ENCODE results near the gene PLS3.

PLS3 gene, protein sequence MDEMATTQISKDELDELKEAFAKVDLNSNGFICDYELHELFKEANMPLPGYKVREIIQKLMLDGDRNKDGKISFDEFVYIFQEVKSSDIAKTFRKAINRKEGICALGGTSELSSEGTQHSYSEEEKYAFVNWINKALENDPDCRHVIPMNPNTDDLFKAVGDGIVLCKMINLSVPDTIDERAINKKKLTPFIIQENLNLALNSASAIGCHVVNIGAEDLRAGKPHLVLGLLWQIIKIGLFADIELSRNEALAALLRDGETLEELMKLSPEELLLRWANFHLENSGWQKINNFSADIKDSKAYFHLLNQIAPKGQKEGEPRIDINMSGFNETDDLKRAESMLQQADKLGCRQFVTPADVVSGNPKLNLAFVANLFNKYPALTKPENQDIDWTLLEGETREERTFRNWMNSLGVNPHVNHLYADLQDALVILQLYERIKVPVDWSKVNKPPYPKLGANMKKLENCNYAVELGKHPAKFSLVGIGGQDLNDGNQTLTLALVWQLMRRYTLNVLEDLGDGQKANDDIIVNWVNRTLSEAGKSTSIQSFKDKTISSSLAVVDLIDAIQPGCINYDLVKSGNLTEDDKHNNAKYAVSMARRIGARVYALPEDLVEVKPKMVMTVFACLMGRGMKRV

DNA sequence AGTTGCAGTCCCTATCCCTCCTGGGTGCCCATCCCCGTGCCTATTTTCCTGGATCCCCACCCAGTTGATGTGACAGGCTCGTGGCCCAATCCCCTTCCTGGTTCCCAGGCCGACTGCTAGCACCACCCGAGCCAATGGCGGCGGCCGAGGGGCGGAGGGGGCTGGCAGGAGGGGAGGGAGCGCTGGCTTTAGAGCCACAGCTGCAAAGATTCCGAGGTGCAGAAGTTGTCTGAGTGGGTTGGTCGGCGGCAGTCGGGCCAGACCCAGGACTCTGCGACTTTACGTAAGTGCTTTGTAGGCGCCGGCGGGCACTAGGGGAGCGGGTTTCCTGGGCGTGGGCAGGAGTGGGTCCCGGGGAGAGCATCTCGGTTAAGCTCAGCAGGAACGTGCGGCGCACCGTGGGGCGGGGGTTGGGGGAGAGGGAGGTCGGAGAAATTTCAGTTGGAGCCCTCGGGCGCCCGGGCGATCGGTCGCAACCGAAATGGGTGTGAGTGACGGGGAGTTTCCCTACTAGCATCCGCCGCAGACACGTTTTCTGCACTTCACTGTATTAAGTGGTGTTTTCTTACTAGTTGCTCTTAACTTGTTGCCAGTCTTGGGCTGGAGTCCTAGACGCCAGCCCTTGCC is at the start of gene PLS3:
Gene PLS3 (plus strand): TSS at position 197 of the 627 bp plus-strand sequence. CDS start 49,077 bp downstream, outside the sequence.
- DNase-seq: peak; percentile 67

DNA sequence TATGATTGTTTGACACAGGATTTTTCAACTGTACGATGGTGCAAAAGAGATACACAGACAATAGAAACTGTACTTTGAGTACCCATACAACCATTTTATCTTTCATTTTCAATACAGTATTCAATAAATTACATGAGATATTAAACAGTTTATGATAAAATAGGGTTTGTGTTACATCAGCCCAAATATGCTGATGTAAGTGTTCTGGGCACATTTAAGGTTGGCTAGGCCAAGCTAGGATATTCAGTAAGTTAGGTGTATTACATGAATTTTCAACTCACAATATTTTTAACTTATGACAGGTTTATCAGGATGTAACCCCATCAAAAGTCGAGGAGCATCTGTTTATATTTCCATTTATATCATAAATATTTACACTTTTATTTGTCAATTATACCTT is 42.9 kb upstream of the PLS3 start:
- DNase-seq: no peak

DNA sequence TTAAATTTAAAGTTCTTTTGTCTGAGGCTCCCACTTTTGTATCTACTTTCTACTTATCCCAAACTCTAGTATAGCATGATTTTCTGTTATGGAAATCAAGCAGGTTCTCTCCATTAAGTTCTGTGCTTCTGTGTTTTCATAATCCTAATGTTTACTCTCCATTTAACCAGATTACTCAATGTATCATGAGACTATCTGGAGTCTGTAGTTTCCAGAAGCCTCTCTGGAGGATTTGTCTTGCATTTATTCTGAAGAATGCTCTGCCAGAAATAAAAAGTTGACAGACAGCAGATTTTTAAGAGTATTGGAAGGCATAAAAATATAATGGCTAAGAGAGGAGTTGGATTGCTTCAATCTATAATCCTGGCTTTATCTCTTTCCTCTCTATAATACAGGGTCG is 39.2 kb upstream of the PLS3 start:
- no peak for DNase-seq

DNA sequence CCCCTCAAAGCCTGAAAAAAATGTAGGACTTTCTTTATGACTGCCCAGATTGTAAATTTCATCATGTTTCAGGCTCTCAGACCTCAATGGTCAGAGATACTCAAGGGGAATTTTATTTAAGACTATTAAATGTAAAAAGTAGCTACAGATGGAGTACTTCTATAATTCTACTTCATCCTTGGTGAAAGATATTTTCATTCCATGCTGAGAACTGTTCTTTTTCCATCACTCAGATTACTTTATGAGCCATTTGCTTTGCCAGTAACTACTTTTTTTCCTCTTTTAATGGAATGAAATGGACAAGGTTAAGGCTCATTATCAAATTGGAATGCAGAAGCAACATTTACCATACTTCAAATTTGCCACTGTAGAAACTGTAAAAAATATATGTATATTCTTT is 38.0 kb upstream of the PLS3 start:
- no peak for DNase-seq

DNA sequence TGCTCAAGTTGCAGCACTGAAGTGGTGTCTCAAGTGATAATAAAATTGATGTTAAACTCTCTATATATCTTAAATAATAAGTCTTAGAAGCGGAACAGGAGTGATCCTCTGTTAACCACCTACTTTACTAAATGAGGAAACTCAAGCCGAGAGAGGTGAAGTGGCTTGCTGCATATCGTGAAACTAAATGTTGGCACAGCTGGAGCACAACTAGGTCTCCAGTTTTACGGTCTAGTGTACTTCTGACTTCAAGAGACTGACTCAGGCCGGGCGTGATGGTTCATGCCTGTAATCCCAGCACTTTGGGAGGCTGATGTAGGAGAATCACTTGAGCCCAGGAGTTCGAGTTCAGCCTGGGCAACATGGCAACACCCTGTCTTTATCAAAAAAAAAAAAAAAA is 35.5 kb upstream of the PLS3 start:
- peak; percentile 94 for DNase-seq

DNA sequence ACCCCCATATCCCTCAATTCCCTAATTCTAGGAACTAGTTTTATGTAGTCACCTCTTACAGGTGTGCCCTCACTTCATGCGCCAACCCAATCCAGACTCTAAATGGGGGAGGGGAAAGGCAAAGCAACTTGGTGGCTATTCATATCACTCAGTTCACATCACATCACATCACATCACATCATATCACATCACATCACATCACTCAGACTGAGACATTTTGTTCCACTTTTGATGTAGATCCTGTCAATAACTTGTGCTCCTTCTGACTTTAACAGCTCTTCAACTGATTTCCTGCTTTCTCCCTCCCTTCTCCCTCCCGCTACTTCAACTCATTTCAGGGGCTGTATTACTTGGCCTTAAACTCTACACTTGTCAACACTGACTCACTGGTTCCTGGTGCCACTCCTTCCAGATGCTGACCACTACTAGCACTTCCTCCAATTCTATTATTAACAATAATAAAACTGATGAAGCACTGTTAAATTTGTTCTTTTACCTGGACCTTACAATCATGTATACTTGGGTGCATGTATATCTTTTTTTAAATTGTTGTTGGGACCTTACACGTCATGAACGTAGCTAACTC is 29.1 kb upstream of the PLS3 start:
- DNase-seq: no peak

DNA sequence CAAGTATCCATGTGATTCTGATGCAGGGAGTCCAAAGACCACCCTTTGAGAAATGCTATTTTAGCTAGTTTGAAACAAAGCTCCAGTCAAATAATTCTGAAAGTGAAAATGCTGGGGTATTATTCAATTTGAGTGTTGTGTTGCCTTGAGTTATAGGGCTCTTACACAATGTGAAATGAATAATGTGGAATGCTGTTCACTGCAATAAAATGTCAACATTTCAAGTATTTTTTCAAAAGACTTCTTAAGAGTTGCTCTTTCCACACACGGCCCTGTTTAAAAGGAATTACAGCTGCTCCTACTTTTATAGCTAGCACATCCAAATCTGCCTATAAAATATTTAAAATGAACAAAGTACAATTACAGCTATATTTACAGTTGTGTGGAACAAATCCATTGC is 27.5 kb upstream of the PLS3 start:
- DNase-seq: no peak

DNA sequence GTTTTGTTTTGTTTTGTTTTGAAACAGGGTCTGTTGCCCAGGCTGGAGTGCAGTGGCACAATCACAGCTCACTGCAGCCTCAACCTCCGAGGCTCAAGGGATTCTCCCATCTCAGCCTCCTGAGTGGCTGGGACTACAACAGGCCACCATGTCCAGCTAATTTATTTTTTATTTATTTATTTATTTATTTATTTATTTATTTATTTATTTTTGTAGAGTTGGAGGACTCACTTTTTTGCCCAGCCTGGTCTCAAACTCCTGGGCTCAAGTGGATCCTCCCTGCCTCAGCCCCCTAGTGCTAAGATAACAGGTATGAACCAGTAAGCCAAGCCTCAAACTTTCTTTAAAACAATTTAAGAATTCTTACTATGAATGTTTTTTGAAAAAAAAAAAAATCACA is 26.6 kb upstream of the PLS3 start:
- no peak for DNase-seq

DNA sequence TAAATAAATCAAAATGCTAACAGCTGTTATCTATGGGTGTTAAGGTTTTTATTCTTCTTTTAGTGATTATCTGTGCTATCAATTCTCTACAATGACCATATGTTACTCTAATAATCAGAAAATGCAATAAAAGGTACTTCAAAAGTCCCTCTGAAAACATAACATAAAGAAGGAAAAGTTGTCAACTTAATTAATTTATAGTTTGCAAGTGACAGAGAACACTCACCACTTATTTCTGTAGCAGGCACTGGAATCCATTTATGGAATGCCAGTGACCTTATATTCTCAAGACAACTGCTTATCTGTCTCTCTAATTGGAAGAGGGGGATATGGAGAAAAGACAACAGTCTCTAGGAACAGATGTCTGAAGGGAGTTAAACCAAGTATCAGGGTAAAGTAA is 25.6 kb upstream of the PLS3 start:
- no peak for DNase-seq

DNA sequence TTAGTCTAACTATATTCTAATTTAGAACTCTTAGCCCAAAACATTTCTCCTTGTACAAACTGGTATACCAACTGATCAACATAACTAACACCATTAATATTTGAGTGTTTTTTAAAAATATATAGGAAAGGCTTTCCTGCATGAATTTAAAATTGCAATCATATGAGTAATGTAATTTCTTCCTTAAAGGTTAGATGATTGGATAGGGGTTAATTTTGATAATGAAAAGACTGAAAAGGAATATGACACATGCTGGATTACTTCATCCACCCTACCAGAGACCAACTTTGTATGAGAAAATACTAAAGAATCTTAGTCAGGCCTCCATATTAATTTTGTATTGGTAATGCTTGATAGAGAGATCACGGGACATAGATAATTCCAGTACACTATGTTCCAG is 25.1 kb upstream of the PLS3 start:
- no peak for DNase-seq

DNA sequence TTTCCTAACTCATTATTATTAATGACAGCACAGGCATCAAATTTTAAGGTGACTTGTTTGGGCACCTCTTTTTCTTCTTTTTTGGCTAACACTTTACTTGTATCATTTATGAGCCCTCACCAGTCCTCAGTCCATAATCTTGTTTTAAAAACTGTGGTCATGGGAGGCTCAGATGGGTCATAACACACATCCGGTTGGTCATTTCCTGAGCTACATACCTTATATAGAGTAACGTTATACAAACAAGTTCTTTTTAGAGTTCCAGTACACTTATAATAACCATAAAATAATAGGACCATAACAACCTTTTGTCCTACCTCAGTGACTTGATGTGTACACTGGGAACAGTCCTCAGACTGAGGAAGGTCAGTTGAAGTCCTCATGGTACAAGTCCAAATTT is 21.1 kb upstream of the PLS3 start:
- DNase-seq: no peak

DNA sequence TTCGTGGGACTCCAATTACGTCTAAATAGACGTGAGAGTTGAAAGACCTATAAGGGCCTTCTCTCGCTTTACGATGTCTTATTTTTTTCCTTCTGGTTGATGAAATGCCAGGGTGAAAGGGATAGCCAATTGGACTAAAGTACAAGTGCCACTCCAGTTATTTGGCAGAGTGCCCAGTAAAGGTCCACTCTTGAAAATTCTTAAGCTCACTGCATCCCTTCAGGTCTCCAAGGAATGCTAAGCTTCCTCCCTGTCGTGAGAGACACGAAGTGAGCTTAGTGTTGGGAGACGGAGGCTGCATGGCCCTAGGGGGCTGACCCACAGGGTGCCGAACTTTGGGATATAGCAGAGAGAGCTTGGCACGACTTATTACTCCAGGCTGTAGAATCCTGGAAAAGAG is 19.9 kb upstream of the PLS3 start:
- peak; percentile 64 for DNase-seq

DNA sequence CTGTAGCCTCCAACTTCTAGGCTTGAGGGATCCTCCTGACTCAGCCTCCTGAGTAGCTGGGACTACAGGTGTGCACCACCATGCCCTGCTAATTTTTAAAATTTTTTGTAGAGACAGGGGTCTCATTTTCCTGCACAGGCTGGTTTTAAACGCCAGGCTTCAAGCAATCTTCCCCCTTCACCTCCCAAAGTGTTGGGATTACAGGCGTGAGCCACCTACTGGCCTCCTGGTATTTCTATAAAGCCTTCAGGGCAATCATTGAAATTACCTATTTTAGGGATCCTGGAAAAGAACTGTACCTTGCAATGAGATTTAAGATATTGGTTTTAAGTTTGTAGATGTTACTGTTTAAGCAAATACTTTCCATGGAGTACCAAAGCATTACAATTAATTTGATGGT is 13.5 kb upstream of the PLS3 start:
- no peak for DNase-seq

DNA sequence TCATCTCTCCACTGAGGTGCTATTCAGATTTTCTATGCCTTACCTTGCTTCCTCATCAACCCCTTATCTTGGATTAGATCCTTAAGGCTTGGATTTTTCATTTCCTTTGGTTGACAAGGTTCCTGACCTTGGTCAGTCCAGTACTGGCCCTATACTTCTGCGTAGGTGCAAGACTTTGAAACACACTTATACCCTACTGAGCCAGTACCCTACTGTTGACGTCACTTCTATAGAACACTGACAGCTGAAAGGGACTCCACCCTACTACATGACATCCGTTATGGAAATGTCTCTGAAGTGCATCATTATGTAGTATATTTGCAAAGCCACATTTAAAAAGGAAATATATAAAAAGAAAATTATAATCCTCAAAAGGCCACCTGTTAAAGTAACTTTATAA is 12.0 kb upstream of the PLS3 start:
- no peak for DNase-seq

DNA sequence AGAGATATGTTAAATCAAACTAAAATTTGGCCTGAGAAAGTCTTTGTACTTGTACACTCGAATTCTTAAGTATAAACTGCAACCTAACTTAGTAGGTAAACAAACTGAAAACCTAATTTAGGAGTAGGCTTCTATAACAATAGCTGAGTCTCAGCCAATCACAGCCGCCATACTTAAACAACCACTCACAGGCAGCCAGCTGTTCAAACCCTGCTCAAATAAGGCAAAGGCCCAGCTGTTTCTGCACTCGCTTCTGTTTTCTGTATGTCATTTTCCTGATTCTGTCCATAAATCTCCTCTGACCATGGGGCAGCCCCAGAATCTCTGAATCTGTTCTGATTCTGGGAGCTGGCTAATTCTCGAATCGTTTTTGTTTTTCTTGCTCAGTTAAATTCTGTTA is 7.8 kb upstream of the PLS3 start:
- DNase-seq: no peak

DNA sequence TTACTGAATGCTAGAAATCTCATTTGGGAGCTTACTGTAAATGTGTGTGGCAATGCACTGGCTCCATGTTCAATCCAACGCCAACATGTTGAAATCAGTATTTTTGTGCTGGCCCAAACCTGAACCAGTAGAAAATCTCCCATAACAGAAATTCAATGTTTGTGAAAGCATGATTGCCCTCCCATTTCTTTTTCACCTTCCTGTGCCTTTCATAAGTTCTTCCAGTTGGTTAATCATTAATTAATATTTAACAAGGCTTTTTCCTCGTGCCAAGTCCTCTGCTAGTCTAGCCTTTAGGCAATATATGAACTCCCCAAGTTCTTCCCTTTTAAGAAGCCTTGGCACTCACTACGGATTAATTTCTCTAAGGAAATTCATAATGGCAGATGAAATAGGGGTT is 1.3 kb upstream of the PLS3 start:
- no peak for DNase-seq

DNA sequence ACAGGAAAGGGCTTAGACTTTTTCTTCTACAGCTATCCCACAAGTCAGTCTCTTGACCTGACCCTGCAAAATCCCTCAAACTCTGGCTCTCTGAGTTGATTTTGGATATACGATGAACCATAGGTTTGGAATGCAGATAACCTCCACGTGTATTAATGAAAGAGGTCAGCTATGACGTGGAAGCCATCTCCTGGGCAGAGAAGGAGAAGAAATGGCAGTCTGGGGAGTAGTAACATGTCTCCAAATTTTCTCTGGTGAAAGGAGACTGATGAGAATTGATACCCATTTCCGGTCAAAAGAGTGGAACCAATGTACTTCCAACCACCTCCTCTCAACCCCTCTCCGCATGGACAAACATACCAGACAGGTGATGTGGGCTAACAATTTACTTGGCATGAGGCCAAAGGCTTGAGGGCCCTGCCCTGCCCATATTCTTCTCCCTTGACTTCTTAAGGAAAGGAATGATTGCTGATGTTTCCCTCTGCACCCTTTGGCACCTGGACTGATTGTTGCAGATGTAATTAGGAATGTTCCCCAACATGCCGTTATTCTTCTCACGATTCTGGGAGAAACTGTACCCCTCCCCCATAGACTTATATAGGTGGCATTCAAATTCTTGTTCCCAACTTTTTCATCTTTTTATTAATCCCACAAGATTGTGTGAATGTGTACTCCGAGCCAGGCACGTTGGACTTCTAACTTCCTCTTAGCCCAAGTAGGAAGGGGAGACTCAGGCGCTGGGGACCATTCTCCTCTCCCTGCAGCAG is 580 bp upstream of the PLS3 start:
- peak; percentile 23 for DNase-seq

DNA sequence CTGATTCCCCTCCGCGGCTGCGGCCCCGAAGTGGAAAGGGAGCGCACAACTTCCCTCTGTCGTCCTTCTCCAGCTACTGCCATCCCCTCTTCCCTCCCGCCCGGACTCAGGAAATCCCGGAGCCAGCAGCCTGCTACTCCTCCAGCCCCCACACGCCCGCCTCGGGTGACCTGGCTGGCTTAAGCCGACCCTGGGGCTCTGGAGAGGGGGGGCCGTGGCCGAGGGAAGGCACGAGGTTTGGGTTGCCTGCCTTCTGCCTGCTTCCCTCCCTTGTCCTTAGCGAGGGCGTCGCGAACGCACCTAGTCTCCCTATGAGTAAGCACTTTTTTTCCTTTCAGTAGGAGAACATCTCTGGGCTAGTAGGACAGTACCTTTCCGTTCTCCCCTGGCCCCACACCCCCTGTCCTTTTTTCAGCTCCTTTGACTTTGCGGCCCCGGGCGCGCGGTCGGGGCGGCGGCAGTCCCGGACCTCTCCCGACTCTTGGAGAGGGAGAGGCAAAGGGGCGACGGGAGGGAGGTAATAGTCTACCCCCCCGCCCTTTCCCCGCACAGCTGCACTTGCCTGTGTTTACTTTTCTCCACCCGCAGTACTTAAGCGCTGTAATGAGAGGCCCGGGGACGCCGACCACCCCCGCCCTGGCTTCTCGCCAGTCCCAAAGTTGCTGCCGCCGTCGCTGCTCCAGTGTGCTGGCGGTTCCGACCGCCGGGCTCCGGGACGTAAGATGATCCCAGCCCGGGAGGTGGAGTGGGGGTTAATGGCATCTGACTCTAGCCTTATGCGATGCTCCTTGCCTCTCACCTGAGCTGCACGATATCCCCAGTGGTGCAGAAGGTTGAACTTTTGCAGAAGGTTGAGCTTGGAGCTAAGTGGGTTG is 868 bp downstream of the PLS3 start:
- DNase-seq: peak; percentile 75

DNA sequence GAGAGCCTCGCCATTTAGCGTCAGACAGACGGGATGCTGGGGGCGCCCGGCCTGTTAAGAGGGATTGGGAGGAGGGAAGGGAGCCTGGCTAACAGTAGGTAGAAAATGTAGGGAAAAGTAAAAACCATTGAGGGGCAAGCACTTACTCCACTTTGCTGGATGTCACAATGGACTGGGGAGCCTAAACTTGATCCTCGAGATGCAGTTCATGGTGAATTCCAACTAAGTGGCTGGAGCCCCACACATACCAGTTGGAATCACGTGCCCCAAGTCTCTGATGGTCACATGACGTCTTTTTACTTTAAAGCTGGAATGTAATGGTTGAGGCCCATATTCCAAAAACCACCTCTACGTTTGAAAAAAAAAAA is 1.5 kb downstream of the PLS3 start:
- peak; percentile 35 for DNase-seq

DNA sequence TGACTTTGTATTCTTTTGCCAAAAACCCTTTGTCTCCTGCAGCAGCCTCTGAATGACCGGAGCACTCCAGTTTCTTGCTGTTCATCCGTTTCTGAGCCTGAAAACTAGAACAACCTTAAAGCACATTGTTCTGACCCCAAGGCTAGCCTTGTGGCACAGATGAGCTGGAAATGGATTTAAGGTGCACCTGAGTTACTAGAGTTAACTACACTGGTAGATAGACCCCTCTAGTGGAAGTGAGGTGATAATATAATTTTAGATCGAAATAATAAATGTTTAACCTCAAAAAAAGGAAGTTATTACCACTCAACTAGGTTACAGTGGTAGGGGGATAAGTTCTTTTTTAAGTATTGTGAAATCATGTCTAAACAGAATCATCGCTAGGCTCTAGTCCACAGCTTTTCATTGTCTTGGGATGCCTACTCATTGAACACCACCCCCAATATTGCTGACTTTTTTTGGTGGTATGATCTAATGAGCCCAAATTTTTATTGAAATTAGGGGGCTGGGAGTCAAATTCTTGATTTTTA is 2.7 kb downstream of the PLS3 start:
- no peak for DNase-seq

DNA sequence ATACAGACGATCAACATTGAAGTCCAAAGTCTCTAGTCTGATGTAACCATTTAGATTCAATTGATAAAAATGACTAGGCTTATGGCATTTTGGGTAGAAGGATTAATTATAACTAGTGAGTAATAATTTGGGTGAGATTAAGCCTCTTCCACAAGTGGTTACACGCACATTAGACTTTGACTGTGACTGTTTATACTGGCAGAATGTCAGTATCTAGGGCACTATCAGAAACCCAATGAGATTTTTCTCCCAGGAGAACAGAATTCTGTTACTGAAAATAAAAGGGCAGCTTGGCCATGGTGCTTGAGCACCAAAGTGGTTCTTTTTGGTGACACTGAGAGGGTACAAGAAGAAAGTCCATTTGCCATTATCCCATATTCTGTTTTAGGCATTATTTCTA is 3.3 kb downstream of the PLS3 start:
- DNase-seq: peak; percentile 30

DNA sequence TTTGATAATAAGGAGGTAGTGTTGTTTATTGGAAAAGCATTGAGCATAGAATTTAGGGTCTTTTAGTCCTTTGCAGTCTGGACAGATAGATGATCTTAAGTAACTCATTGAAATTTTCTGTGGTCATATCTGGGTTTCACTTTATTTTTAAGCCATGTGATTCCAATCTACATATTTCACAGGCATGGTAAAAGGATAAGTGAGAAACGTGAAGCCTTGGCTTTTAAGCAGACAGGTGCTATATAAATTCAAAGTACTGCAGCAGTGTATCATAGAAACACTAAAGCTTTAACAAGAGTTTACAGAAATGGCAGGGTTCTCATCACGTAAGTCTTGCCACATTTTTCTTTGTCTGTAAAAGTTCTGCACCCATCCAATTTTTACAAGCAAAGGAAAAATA is 4.9 kb downstream of the PLS3 start:
- no peak for DNase-seq

Data from DMS79 (cell line).